ENCODE results near the gene HEMK1. TPM values are rescaled to one million over a fixed set of nuclear protein-coding genes. Genes with fewer than 3 reads are reported as not detected.

Gene HEMK1
- total RNA-seq, 1 donor: 8.6 TPM

- DNase-seq (ENCODE audit: low read depth): no peak
- no peak for TF ChIP-seq CTCF (IDR thresholded peaks at IDR 0.05; ENCODE audit: insufficient read depth, low read depth, low read length)
- no peak overlapping the region for H3K4me3 ChIP-seq (ENCODE audit: low read depth, low read length)
Measured at GRCh38 chr3:50582083-50582482, 12.8 kb downstream of the HEMK1 start.

GRCh38 chr3:50583897-50584296 is 14.6 kb downstream of the HEMK1 start:
- DNase-seq (ENCODE audit: low read depth): no peak
- TF ChIP-seq CTCF (IDR thresholded peaks at IDR 0.05; ENCODE audit: insufficient read depth, low read depth, low read length): no peak
- H3K4me3 ChIP-seq (ENCODE audit: low read depth, low read length): no peak overlapping the region

GRCh38 chr3:50584391-50584790 is 15.1 kb downstream of the HEMK1 start:
- DNase-seq (ENCODE audit: low read depth): no peak
- TF ChIP-seq CTCF (IDR thresholded peaks at IDR 0.05; ENCODE audit: insufficient read depth, low read depth, low read length): no peak

GRCh38 chr3:50585919-50586762 is 16.8 kb downstream of the HEMK1 start:
- H3K4me3 ChIP-seq (ENCODE audit: low read depth, low read length): no peak overlapping the region
- no peak for DNase-seq (ENCODE audit: low read depth)
- no peak for TF ChIP-seq CTCF (IDR thresholded peaks at IDR 0.05; ENCODE audit: insufficient read depth, low read depth, low read length)

More at GRCh38 chr3:50584391-50584790, 15.1 kb downstream of the HEMK1 start:
- H3K4me3 ChIP-seq (ENCODE audit: low read depth, low read length): no peak overlapping the region

GRCh38 chr3:50586763-50587070 is 17.4 kb downstream of the HEMK1 start:
- H3K4me3 ChIP-seq (ENCODE audit: low read depth, low read length): no peak overlapping the region
- TF ChIP-seq CTCF (IDR thresholded peaks at IDR 0.05; ENCODE audit: insufficient read depth, low read depth, low read length): no peak
- DNase-seq (ENCODE audit: low read depth): no peak

GRCh38 chr3:50587373-50587772 is 18.1 kb downstream of the HEMK1 start:
- H3K4me3 ChIP-seq (ENCODE audit: low read depth, low read length): no peak overlapping the region
- no peak for TF ChIP-seq CTCF (IDR thresholded peaks at IDR 0.05; ENCODE audit: insufficient read depth, low read depth, low read length)
- DNase-seq (ENCODE audit: low read depth): no peak

All from fibroblast of villous mesenchyme (primary cell).